ENCODE results near the gene CCNL2. TPM values are rescaled to one million over a fixed set of nuclear protein-coding genes. Genes with fewer than 3 reads are reported as not detected.

The CCNL2 gene
- total RNA-seq, 2 donors from 2014 or later, result 92.3 to 104 TPM

- H3K4me3 ChIP-seq, result no peak overlapping the region
- no peak for TF ChIP-seq CTCF (IDR thresholded peaks at IDR 0.05)
- DNase-seq, result no peak
- peaks cover 17% of the 10 kb centered on the region for H3K4me1 ChIP-seq
- H3K9me3 ChIP-seq, result no peaks in the 10 kb centered on the region
- H3K9ac ChIP-seq (ENCODE audit: low read depth in 2 of 2, low read length in 2 of 2), result no peak overlapping the region
- H3K27me3 ChIP-seq, result no peaks in the 10 kb centered on the region
- H3K27ac ChIP-seq, result no peak overlapping the region
- no peaks in the 10 kb centered on the region for H3K36me3 ChIP-seq
- intact Hi-C loops (cut with DNase I), result no loop called here
These were observed 21.5 kb downstream of the CCNL2 start for GRCh38 chr1:1377540-1378205.

DNA sequence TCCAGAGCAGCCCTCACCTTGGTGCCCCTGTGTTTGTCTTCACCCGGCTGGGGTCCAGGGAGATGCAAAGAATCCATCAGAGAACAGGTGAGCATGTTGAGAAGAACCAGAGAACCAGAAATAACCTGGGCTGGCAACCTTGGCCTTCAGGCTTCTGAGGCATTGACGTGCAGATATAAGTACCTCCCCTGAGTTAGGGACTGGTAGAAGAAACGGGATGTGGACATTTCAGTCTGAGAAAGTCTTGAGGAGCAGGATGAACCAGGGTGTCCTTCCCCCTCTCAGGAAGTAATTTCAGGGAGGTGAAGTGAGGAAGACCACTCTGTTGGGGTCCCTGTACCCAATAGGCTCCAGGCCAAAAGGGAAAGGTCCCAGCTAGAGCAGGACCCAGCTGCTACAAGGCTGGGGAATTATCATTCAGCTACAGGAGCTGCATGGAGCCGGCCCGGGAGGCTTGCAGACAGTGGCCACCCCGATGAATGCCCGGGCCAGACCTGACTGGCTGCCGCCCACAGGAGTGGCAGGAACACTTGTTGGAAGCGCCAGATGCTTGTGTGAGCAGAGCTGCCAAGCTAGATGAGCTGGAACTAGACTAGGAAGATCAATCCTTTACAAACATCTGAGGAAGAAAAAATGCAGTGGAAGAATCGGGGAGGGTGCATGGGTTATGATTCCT is 22.4 kb downstream of the CCNL2 start:
- intact Hi-C loops (cut with DNase I), result no loop called here
- no peak for TF ChIP-seq CTCF (IDR thresholded peaks at IDR 0.05)
- Histone ChIP-seq H3K9ac (ENCODE audit: low read depth in 2 of 2, low read length in 2 of 2) (no peak overlapping the region), H3K27me3 (no peaks in the 10 kb centered on the region), H3K27ac (no peak overlapping the region), H3K9me3 (no peaks in the 10 kb centered on the region), H3K36me3 (no peaks in the 10 kb centered on the region), H3K4me1 (peaks cover 23% of the 10 kb centered on the region), H3K4me3 (no peak overlapping the region)
- no peak for DNase-seq

DNA sequence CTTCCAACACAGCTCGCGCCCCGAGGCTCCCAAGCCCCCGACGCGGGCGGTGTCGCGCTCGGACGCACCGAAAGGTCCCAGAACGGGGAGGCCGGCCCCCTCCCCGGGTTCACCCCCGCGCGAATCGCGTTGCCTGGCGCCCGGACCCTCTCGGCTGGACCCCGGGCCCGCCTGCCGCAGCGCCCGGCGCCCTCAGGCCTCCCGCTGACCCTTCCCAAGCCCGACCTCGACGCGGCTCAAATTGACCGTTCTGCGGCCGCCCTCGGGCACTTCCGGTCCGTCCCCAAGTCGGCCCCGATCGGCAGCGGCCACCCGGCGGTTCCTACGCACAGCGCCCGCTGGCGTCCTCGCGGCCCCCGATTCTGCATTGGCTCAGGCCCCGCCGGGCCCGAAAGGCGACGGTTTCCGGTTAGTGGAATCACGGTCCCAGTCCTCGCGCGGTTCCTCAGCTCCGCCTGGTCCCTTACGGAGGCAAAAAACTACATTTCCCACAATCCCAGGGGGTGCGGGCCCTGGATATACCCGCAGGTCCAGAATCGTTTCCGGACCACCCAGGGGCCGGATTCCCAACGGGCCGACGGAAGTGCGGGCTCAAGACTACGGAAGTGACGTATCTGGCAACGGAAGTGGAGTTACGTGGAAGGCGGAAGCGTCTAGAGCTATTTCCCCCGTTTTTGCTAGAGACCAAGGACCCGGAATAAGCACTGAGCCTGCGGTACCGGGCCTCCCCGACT is 24.0 kb downstream of the CCNL2 start, which contains the start of gene AURKAIP1:
TSS of gene AURKAIP1 (minus strand) at position 279 of the 734 bp plus-strand sequence. CDS start 451 bp downstream, outside the sequence.
- intact Hi-C loops (cut with DNase I), result no loop called here

GRCh38 chr1:1374589-1374928 is 24.6 kb downstream of the CCNL2 start:
- H3K36me3 ChIP-seq, result no peaks in the 10 kb centered on the region
- no peak for TF ChIP-seq CTCF (IDR thresholded peaks at IDR 0.05)
- no peaks in the 10 kb centered on the region for H3K9me3 ChIP-seq
- intact Hi-C loops (cut with DNase I), result no loop called here
- peak overlapping the region; percentile 76 for H3K27ac ChIP-seq
- peak overlapping the region; percentile 87 to 98 for H3K9ac ChIP-seq (ENCODE audit: low read depth in 2 of 2, low read length in 2 of 2)
- H3K27me3 ChIP-seq, result no peaks in the 10 kb centered on the region
- peak overlapping the region; percentile 75 for H3K4me3 ChIP-seq
- peaks cover 23% of the 10 kb centered on the region for H3K4me1 ChIP-seq
- DNase-seq, result no peak

More for the DNA sequence above, 24.0 kb downstream of the CCNL2 start, which contains the start of gene AURKAIP1:
- Histone ChIP-seq H3K27ac (peak within 1 kb of the TSS; percentile 76), H3K4me3 (peak within 1 kb of the TSS; percentile 75), H3K9ac (ENCODE audit: low read depth in 2 of 2, low read length in 2 of 2) (peak within 1 kb of the TSS; percentile 87 to 98), H3K4me1 (peaks cover 23% of the 10 kb centered on the region), H3K36me3 (no peaks in the 10 kb centered on the region), H3K27me3 (no peaks in the 10 kb centered on the region), H3K9me3 (no peaks in the 10 kb centered on the region)
- DNase-seq, result peak; percentile 98
- no peak for TF ChIP-seq CTCF (IDR thresholded peaks at IDR 0.05)

- Histone ChIP-seq H3K9ac (ENCODE audit: low read depth in 2 of 2, low read length in 2 of 2) (peak overlapping the region; percentile 87 to 98), H3K36me3 (no peaks in the 10 kb centered on the region), H3K27me3 (no peaks in the 10 kb centered on the region), H3K27ac (no peak overlapping the region), H3K4me1 (peaks cover 23% of the 10 kb centered on the region), H3K9me3 (no peaks in the 10 kb centered on the region), H3K4me3 (peak overlapping the region; percentile 75)
- intact Hi-C loops (cut with DNase I), result no loop called here
- no peak for DNase-seq
- no peak for TF ChIP-seq CTCF (IDR thresholded peaks at IDR 0.05)
These were observed 25.1 kb downstream of the CCNL2 start for GRCh38 chr1:1373815-1374588.
